ENCODE measurements around the gene TMEM132A. TPM values are rescaled to one million over a fixed set of nuclear protein-coding genes. Genes with fewer than 3 reads are reported as not detected.
"Not testable (repeated sequence)": the region's sequence is repeated elsewhere in the genome, so short reads cannot be mapped to it uniquely, and the experiment has no call there.

TMEM132A gene
- total RNA-seq, 1 donor from 2014 or later = 34.0 TPM

- peaks cover 9% of the 10 kb centered on the region for H3K27me3 Mint-ChIP-seq (ENCODE audit: insufficient read depth, low read depth)
- peak overlapping the region; percentile 95 for H3K9ac ChIP-seq
- H3F3A ChIP-seq (ENCODE audit: low read depth) = peaks cover 9% of the 10 kb centered on the region
- no peak overlapping the region for H2AFZ ChIP-seq (replicated peaks)
- peaks cover 37% of the 10 kb centered on the region for H3K27me3 ChIP-seq
- H4K20me1 ChIP-seq (ENCODE audit: low read depth) = peaks cover 33% of the 10 kb centered on the region
- peaks cover 11% of the 10 kb centered on the region for H3K4me1 ChIP-seq
- H3K9me3 Mint-ChIP-seq = peaks cover 2% of the 10 kb centered on the region
- H3K27ac ChIP-seq = peak overlapping the region; percentile 95
- H3K36me3 ChIP-seq = no peaks in the 10 kb centered on the region
- H3K36me3 Mint-ChIP-seq = peaks cover 5% of the 10 kb centered on the region
- H3K4me3 Mint-ChIP-seq = peak overlapping the region; percentile 92
- H3K4me1 Mint-ChIP-seq = peaks cover 28% of the 10 kb centered on the region
- peak overlapping the region; percentile 7 for H3K27ac Mint-ChIP-seq
- no peaks in the 10 kb centered on the region for H3K9me3 ChIP-seq (ENCODE audit: low read depth)
- DNase-seq (ENCODE audit: low spot score) = no peak
- H3K4me3 ChIP-seq = peak overlapping the region; percentile 80
- peaks cover 38% of the 10 kb centered on the region for H3K79me2 ChIP-seq (ENCODE audit: low read depth)
- peak overlapping the region; percentile 91 for H3K4me2 ChIP-seq
- TF ChIP-seq EZH2 (IDR thresholded peaks at IDR 0.05) (no peak), CTCF (IDR thresholded peaks at IDR 0.05) (no peak), EZH2phosphoT487 (IDR thresholded peaks at IDR 0.05) (no peak)
Observed at GRCh38 chr11:60905551-60906113, 18.6 kb upstream of the TMEM132A start.

GRCh38 chr11:60906132-60906972 is 17.9 kb upstream of the TMEM132A start, which contains the start of gene PRPF19:
TSS of gene PRPF19 (minus strand) at chr11:60906585. CDS start at chr11:60906382, 203 bp downstream.
- Histone ChIP-seq H3K4me1 (peaks cover 11% of the 10 kb centered on the region), H3K4me2 (peak within 1 kb of the TSS; percentile 91), H3K4me3 (peak within 1 kb of the TSS; percentile 80), H3K79me2 (ENCODE audit: low read depth) (peaks cover 38% of the 10 kb centered on the region), H3K9ac (peak within 1 kb of the TSS; percentile 95), H2AFZ (replicated peaks) (peak within 1 kb of the TSS; percentile 77), H3K9me3 (ENCODE audit: low read depth) (no peaks in the 10 kb centered on the region), H3K27me3 (peaks cover 44% of the 10 kb centered on the region), H3K27ac (peak within 1 kb of the TSS; percentile 95), H3K36me3 (no peaks in the 10 kb centered on the region), H4K20me1 (ENCODE audit: low read depth) (peaks cover 33% of the 10 kb centered on the region), H3F3A (ENCODE audit: low read depth) (peaks cover 9% of the 10 kb centered on the region)
- Mint-ChIP-seq H3K27me3 (ENCODE audit: insufficient read depth, low read depth) (peaks cover 7% of the 10 kb centered on the region), H3K9me3 (peaks cover 2% of the 10 kb centered on the region), H3K4me3 (peak within 1 kb of the TSS; percentile 92), H3K36me3 (peaks cover 5% of the 10 kb centered on the region), H3K27ac (peak within 1 kb of the TSS; percentile 57), H3K4me1 (peaks cover 34% of the 10 kb centered on the region)
- DNase-seq (ENCODE audit: low spot score) = peak; percentile 98
- no peak for TF ChIP-seq EZH2 (IDR thresholded peaks at IDR 0.05)
- TF ChIP-seq CTCF (IDR thresholded peaks at IDR 0.05) = no peak
- no peak for TF ChIP-seq EZH2phosphoT487 (IDR thresholded peaks at IDR 0.05)

DNA sequence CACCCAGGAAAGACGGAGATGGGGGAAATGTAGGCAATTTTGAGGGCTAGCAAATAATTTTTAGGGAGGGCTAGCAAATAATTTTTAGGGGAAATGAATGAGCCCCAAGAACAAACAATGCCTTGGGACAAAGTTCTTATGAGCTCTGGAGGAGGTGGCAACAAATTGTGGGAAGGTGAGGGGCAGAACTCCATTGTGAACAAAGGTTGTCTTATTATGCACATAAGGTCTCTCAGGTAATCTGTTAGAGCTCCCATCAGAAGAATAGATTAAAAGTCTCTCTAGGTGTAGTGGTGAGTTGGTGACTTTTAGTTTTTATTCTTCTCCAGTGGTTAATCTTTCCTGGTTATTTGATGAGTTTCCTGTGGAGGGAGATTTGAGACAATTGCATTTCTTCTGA is 15.5 kb upstream of the TMEM132A start:
- H3K79me2 ChIP-seq (ENCODE audit: low read depth) = peaks cover 23% of the 10 kb centered on the region
- peaks cover 25% of the 10 kb centered on the region for H3K4me1 ChIP-seq
- no peak overlapping the region for H3K9ac ChIP-seq
- peaks cover 23% of the 10 kb centered on the region for H4K20me1 ChIP-seq (ENCODE audit: low read depth)
- H3K4me2 ChIP-seq = no peak overlapping the region
- TF ChIP-seq CTCF (IDR thresholded peaks at IDR 0.05) (no peak), EZH2 (IDR thresholded peaks at IDR 0.05) (no peak), EZH2phosphoT487 (IDR thresholded peaks at IDR 0.05) (no peak)
- no peak overlapping the region for H3K27ac ChIP-seq
- Mint-ChIP-seq H3K36me3 (no peaks in the 10 kb centered on the region), H3K4me3 (no peak overlapping the region), H3K9me3 (peaks cover 2% of the 10 kb centered on the region), H3K4me1 (peaks cover 54% of the 10 kb centered on the region), H3K27me3 (ENCODE audit: insufficient read depth, low read depth) (peaks cover 8% of the 10 kb centered on the region), H3K27ac (no peak overlapping the region)
- DNase-seq (ENCODE audit: low spot score) = no peak
- no peak overlapping the region for H3K4me3 ChIP-seq
- no peaks in the 10 kb centered on the region for H3K9me3 ChIP-seq (ENCODE audit: low read depth)
- peaks cover 49% of the 10 kb centered on the region for H3K27me3 ChIP-seq
- no peaks in the 10 kb centered on the region for H3K36me3 ChIP-seq
- peaks cover 14% of the 10 kb centered on the region for H3F3A ChIP-seq (ENCODE audit: low read depth)
- H2AFZ ChIP-seq (replicated peaks) = no peak overlapping the region

GRCh38 chr11:60909680-60910280 is 14.5 kb upstream of the TMEM132A start:
- H3K27ac ChIP-seq; H3K36me3 ChIP-seq; H3K9ac ChIP-seq; H3K27ac Mint-ChIP-seq; H3K9me3 ChIP-seq (ENCODE audit: low read depth); H3K27me3 Mint-ChIP-seq (ENCODE audit: insufficient read depth, low read depth); H3K9me3 Mint-ChIP-seq; H3K4me3 Mint-ChIP-seq; H3K4me3 ChIP-seq; H3K4me2 ChIP-seq; H3K36me3 Mint-ChIP-seq; H2AFZ ChIP-seq (replicated peaks); DNase-seq (ENCODE audit: low spot score): not testable (repeated sequence)
- Histone ChIP-seq H3K4me1 (peaks cover 21% of the 10 kb centered on the region), H3K79me2 (ENCODE audit: low read depth) (peaks cover 13% of the 10 kb centered on the region), H3F3A (ENCODE audit: low read depth) (peaks cover 22% of the 10 kb centered on the region), H4K20me1 (ENCODE audit: low read depth) (peaks cover 15% of the 10 kb centered on the region), H3K27me3 (peaks cover 49% of the 10 kb centered on the region)
- H3K4me1 Mint-ChIP-seq = peaks cover 46% of the 10 kb centered on the region
